ENCODE measurements around the gene USP30.
"Not testable (repeated sequence)": the region's sequence is repeated elsewhere in the genome, so short reads cannot be mapped to it uniquely, and the experiment has no call there.

The USP30 gene

GRCh38 chr12:109053382-109054123 is 1.2 kb downstream of the USP30 start:
- DNase-seq, result peak; percentile 74

GRCh38 chr12:109054124-109054513 is 1.7 kb downstream of the USP30 start:
- DNase-seq, result not testable (repeated sequence)

- no peak for DNase-seq
Observed at GRCh38 chr12:109054520-109054919, 2.1 kb downstream of the USP30 start.

GRCh38 chr12:109056891-109057290 is 4.5 kb downstream of the USP30 start:
- DNase-seq, result no peak

- DNase-seq, result no peak
Observed at GRCh38 chr12:109057376-109057775, 5.0 kb downstream of the USP30 start.

GRCh38 chr12:109058773-109059172 is 6.4 kb downstream of the USP30 start:
- DNase-seq, result no peak

GRCh38 chr12:109064143-109064542 is 11.8 kb downstream of the USP30 start:
- DNase-seq, result no peak

- DNase-seq, result no peak
Observed at GRCh38 chr12:109065154-109065852, 12.9 kb downstream of the USP30 start.

GRCh38 chr12:109065853-109066193 is 13.4 kb downstream of the USP30 start:
- DNase-seq, result no peak

GRCh38 chr12:109069307-109070271 is 17.2 kb downstream of the USP30 start:
- DNase-seq, result no peak

- DNase-seq, result no peak
Observed at GRCh38 chr12:109074866-109075265, 22.5 kb downstream of the USP30 start.

GRCh38 chr12:109082751-109083150 is 30.4 kb downstream of the USP30 start:
- no peak for DNase-seq

- DNase-seq, result no peak
Observed at GRCh38 chr12:109084425-109084824, 32.0 kb downstream of the USP30 start.

- no peak for DNase-seq
Observed at GRCh38 chr12:109085590-109085989, 33.2 kb downstream of the USP30 start.

- DNase-seq, result no peak
Observed at GRCh38 chr12:109087250-109087649, 34.9 kb downstream of the USP30 start.

- no peak for DNase-seq
Observed at GRCh38 chr12:109088818-109089217, 36.4 kb downstream of the USP30 start.

GRCh38 chr12:109089683-109090082 is 37.3 kb downstream of the USP30 start:
- no peak for DNase-seq

GRCh38 chr12:109092497-109093021 is 40.2 kb downstream of the USP30 start:
- no peak for DNase-seq

- DNase-seq, result peak; percentile 93
Observed at GRCh38 chr12:109093022-109093918, 40.9 kb downstream of the USP30 start, which contains the start of gene ALKBH2. Gene ALKBH2 (minus strand): TSS chr12:109093472. CDS start chr12:109092786, 686 bp downstream.

- DNase-seq, result no peak
Observed at GRCh38 chr12:109097140-109097434, 44.7 kb downstream of the USP30 start.

GRCh38 chr12:109097435-109098182 is 45.2 kb downstream of the USP30 start, which contains the start of gene UNG:
Gene UNG (plus strand): TSS chr12:109097597. CDS start chr12:109097680, 83 bp downstream.
- peak; percentile 96 for DNase-seq
